ENCODE data around the gene CDSN.
"Not testable (repeated sequence)": the region's sequence is repeated elsewhere in the genome, so short reads cannot be mapped to it uniquely, and the experiment has no call there.

CDSN gene

GRCh38 chr6:31081872-31082271 lies 38.4 kb downstream of the CDSN start:
- Histone ChIP-seq H3K4me3 (ENCODE audit: low read length in 2 of 2) (no peak overlapping the region), H3K4me1 (ENCODE audit: control insufficient read depth, insufficient read depth, low read length) (peaks cover 2% of the 10 kb centered on the region), H3K9me3 (ENCODE audit: control insufficient read depth in 2 of 2, low read length in 2 of 2) (no peaks in the 10 kb centered on the region), H3K9ac (ENCODE audit: low read length in 2 of 2) (no peak overlapping the region), H3K27me3 (ENCODE audit: control insufficient read depth in 1 of 2, insufficient read depth in 2 of 2, low read length in 2 of 2) (no peaks in the 10 kb centered on the region), H3K36me3 (ENCODE audit: control insufficient read depth in 2 of 2, insufficient read depth in 2 of 2, low read length in 2 of 2) (no peaks in the 10 kb centered on the region), H3K27ac (ENCODE audit: low read length) (no peak overlapping the region)

- Histone ChIP-seq H3K4me3 (ENCODE audit: low read length in 2 of 2) (peak overlapping the region in 1 of 2 donors; percentile 52), H3K9ac (ENCODE audit: low read length in 2 of 2) (no peak overlapping the region), H3K4me1 (ENCODE audit: control insufficient read depth, insufficient read depth, low read length) (peaks cover 2% of the 10 kb centered on the region)
Measured at GRCh38 chr6:31079656-31080261, 40.5 kb downstream of the CDSN start.

DNA sequence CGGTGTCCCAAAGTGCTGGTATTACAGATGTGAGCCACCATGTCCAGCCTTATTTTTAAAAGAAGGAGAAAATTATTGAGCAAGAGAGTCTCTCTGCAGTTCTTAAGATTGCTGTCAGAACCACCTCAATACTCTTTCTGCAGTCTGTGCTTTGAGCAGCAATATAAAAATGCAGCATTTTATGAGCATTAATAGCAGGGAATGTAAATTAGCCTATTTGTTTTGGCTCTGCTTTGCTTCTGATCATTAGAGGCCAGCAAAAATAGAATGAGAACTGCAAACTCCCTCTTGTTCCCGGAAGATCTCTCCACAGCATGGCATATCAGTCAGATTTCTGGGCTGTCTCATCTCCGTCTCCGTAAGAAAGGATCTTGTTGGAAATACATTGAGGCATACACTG lies 43.6 kb downstream of the CDSN start:
- Histone ChIP-seq H3K4me3 (ENCODE audit: low read length in 2 of 2) (no peak overlapping the region), H3K27ac (ENCODE audit: low read length) (no peak overlapping the region), H3K9me3 (ENCODE audit: control insufficient read depth in 2 of 2, low read length in 2 of 2) (no peaks in the 10 kb centered on the region), H3K9ac (ENCODE audit: low read length in 2 of 2) (no peak overlapping the region), H3K36me3 (ENCODE audit: control insufficient read depth in 2 of 2, insufficient read depth in 2 of 2, low read length in 2 of 2) (no peaks in the 10 kb centered on the region), H3K27me3 (ENCODE audit: control insufficient read depth in 1 of 2, insufficient read depth in 2 of 2, low read length in 2 of 2) (no peaks in the 10 kb centered on the region), H3K4me1 (ENCODE audit: control insufficient read depth, insufficient read depth, low read length) (peaks cover 12% of the 10 kb centered on the region)

More at GRCh38 chr6:31079656-31080261, 40.5 kb downstream of the CDSN start:
- no peaks in the 10 kb centered on the region for H3K36me3 ChIP-seq (ENCODE audit: control insufficient read depth in 2 of 2, insufficient read depth in 2 of 2, low read length in 2 of 2)
- H3K27me3 ChIP-seq (ENCODE audit: control insufficient read depth in 1 of 2, insufficient read depth in 2 of 2, low read length in 2 of 2) = no peaks in the 10 kb centered on the region
- no peak overlapping the region for H3K27ac ChIP-seq (ENCODE audit: low read length)
- H3K9me3 ChIP-seq (ENCODE audit: control insufficient read depth in 2 of 2, low read length in 2 of 2) = no peaks in the 10 kb centered on the region

GRCh38 chr6:31075528-31075927 lies 44.7 kb downstream of the CDSN start:
- no peak overlapping the region for H3K27ac ChIP-seq (ENCODE audit: low read length)
- H3K9ac ChIP-seq (ENCODE audit: low read length in 2 of 2) = no peak overlapping the region
- no peaks in the 10 kb centered on the region for H3K9me3 ChIP-seq (ENCODE audit: control insufficient read depth in 2 of 2, low read length in 2 of 2)
- no peaks in the 10 kb centered on the region for H3K36me3 ChIP-seq (ENCODE audit: control insufficient read depth in 2 of 2, insufficient read depth in 2 of 2, low read length in 2 of 2)
- H3K4me1 ChIP-seq (ENCODE audit: control insufficient read depth, insufficient read depth, low read length) = peaks cover 12% of the 10 kb centered on the region
- no peaks in the 10 kb centered on the region for H3K27me3 ChIP-seq (ENCODE audit: control insufficient read depth in 1 of 2, insufficient read depth in 2 of 2, low read length in 2 of 2)
- H3K4me3 ChIP-seq (ENCODE audit: low read length in 2 of 2) = no peak overlapping the region

DNA sequence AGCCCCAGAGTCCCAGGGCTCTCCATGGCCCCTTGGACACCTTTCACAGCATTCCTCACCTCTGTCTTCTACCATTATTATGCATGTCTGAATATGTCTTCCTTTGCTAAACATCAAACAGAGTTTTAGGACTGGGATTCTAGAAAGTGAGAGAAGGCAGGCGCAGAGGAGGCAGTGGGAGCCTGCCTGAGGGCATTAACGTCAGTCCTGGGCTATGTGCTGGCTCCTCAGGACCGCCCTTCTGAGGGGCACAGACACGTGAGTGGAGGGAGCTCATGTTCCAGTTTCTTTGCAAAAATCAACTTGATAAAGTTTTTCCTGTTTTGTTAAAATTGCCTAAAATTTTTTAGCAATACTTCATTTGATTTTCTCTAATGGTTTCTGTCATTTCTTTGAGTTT lies 45.8 kb downstream of the CDSN start:
- no peak overlapping the region for H3K4me3 ChIP-seq (ENCODE audit: low read length in 2 of 2)
- no peaks in the 10 kb centered on the region for H3K9me3 ChIP-seq (ENCODE audit: control insufficient read depth in 2 of 2, low read length in 2 of 2)
- H3K4me1 ChIP-seq (ENCODE audit: control insufficient read depth, insufficient read depth, low read length) = peaks cover 13% of the 10 kb centered on the region
- H3K27me3 ChIP-seq (ENCODE audit: control insufficient read depth in 1 of 2, insufficient read depth in 2 of 2, low read length in 2 of 2) = no peaks in the 10 kb centered on the region
- no peak overlapping the region for H3K27ac ChIP-seq (ENCODE audit: low read length)
- H3K9ac ChIP-seq (ENCODE audit: low read length in 2 of 2) = no peak overlapping the region
- no peaks in the 10 kb centered on the region for H3K36me3 ChIP-seq (ENCODE audit: control insufficient read depth in 2 of 2, insufficient read depth in 2 of 2, low read length in 2 of 2)

- Histone ChIP-seq H3K27me3 (ENCODE audit: control insufficient read depth in 1 of 2, insufficient read depth in 2 of 2, low read length in 2 of 2) (no peaks in the 10 kb centered on the region), H3K36me3 (ENCODE audit: control insufficient read depth in 2 of 2, insufficient read depth in 2 of 2, low read length in 2 of 2) (no peaks in the 10 kb centered on the region), H3K4me1 (ENCODE audit: control insufficient read depth, insufficient read depth, low read length) (peaks cover 13% of the 10 kb centered on the region), H3K4me3 (ENCODE audit: low read length in 2 of 2) (no peak overlapping the region), H3K27ac (ENCODE audit: low read length) (no peak overlapping the region), H3K9me3 (ENCODE audit: control insufficient read depth in 2 of 2, low read length in 2 of 2) (no peaks in the 10 kb centered on the region), H3K9ac (ENCODE audit: low read length in 2 of 2) (no peak overlapping the region)
Measured at GRCh38 chr6:31070711-31071197, 49.5 kb downstream of the CDSN start.

DNA sequence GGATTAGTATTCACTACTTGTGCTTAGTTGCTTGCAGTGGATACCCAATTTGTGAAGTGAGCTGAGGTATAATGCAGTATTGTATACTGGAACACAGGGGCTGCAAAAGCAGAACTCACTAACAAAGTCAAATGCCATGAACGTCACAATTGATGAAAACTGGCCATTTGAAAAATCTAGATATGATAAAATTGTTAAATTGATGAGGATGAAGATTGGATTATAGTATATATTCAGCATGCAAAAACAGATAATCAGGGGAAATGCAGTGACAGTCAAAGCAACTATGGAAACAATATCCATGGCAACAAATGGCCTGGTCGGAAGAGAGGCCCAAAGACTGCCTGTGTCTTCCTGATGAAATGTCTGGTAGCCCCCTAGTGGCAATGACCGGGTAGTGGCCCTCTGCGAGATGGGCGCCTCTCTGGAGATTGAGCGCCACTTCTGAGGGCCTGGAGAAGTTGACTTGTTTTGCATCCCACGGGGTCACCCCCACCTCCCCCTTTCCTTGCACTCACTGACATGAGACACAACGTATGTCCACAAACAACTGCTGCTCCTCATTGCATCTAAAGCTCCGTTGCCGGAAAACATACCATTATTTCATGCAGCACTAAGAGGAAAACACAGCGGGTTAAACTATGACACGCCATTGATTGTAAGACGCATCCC lies 51.4 kb downstream of the CDSN start:
- H3K9ac ChIP-seq (ENCODE audit: low read length in 2 of 2) = no peak overlapping the region
- H3K27ac ChIP-seq (ENCODE audit: low read length) = no peak overlapping the region
- no peaks in the 10 kb centered on the region for H3K9me3 ChIP-seq (ENCODE audit: control insufficient read depth in 2 of 2, low read length in 2 of 2)
- peaks cover 0 to 3% of the 10 kb centered on the region in 2 donors for H3K27me3 ChIP-seq (ENCODE audit: control insufficient read depth in 1 of 2, insufficient read depth in 2 of 2, low read length in 2 of 2)
- peaks cover 13% of the 10 kb centered on the region for H3K4me1 ChIP-seq (ENCODE audit: control insufficient read depth, insufficient read depth, low read length)
- no peak overlapping the region for H3K4me3 ChIP-seq (ENCODE audit: low read length in 2 of 2)
- no peaks in the 10 kb centered on the region for H3K36me3 ChIP-seq (ENCODE audit: control insufficient read depth in 2 of 2, insufficient read depth in 2 of 2, low read length in 2 of 2)

DNA sequence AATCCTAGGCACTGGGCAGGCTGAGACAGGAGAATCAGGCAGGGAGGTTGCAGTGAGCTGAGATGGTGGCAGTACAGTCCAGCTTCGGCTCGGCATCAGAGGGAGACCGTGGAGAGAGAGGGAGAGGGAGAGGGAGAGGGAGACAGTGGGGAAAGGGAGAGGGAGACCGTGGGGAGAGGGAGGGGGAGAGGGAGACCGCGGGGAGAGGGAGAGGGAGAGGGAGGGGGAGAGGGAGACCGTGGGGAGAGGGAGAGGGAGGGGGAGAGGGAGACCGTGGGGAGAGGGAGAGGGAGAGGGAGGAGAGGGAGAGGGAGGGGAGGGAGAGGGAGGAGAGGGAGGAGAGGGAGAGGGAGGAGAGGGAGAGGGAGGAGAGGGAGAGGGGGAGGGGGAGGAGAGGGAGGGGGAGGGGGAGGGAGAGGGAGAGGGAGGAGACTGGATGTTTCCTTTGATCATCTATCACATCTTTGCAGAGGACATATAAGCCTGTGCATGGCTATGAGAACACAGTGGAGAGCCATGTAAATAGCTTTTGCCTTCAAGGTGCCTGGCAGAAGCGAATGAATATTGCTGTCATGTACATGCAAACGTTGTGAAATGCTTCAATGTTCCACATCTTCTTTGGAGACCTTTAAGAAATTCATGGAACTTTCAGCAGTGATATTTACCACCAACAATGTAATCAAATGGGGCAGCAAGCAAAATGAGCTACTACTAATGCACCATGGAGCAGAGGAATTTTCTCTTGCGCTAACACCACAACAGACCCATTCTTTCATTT lies 52.2 kb downstream of the CDSN start:
- H3K4me1 ChIP-seq (ENCODE audit: control insufficient read depth, insufficient read depth, low read length); H3K27ac ChIP-seq (ENCODE audit: low read length); H3K36me3 ChIP-seq (ENCODE audit: control insufficient read depth in 2 of 2, insufficient read depth in 2 of 2, low read length in 2 of 2); H3K27me3 ChIP-seq (ENCODE audit: control insufficient read depth in 1 of 2, insufficient read depth in 2 of 2, low read length in 2 of 2); H3K9ac ChIP-seq (ENCODE audit: low read length in 2 of 2); H3K4me3 ChIP-seq (ENCODE audit: low read length in 2 of 2); H3K9me3 ChIP-seq (ENCODE audit: control insufficient read depth in 2 of 2, low read length in 2 of 2): not testable (repeated sequence)

GRCh38 chr6:31067028-31067427 lies 53.2 kb downstream of the CDSN start:
- H3K9me3 ChIP-seq (ENCODE audit: control insufficient read depth in 2 of 2, low read length in 2 of 2); H3K4me1 ChIP-seq (ENCODE audit: control insufficient read depth, insufficient read depth, low read length); H3K4me3 ChIP-seq (ENCODE audit: low read length in 2 of 2); H3K9ac ChIP-seq (ENCODE audit: low read length in 2 of 2); H3K27ac ChIP-seq (ENCODE audit: low read length); H3K36me3 ChIP-seq (ENCODE audit: control insufficient read depth in 2 of 2, insufficient read depth in 2 of 2, low read length in 2 of 2); H3K27me3 ChIP-seq (ENCODE audit: control insufficient read depth in 1 of 2, insufficient read depth in 2 of 2, low read length in 2 of 2): not testable (repeated sequence)

- Histone ChIP-seq H3K27ac (ENCODE audit: low read length) (no peak overlapping the region), H3K9ac (ENCODE audit: low read length in 2 of 2) (no peak overlapping the region), H3K9me3 (ENCODE audit: control insufficient read depth in 2 of 2, low read length in 2 of 2) (no peaks in the 10 kb centered on the region), H3K36me3 (ENCODE audit: control insufficient read depth in 2 of 2, insufficient read depth in 2 of 2, low read length in 2 of 2) (no peaks in the 10 kb centered on the region), H3K4me1 (ENCODE audit: control insufficient read depth, insufficient read depth, low read length) (peaks cover 3% of the 10 kb centered on the region), H3K4me3 (ENCODE audit: low read length in 2 of 2) (no peak overlapping the region), H3K27me3 (ENCODE audit: control insufficient read depth in 1 of 2, insufficient read depth in 2 of 2, low read length in 2 of 2) (peaks cover 3% of the 10 kb centered on the region in 2 donors)
Measured at GRCh38 chr6:31065556-31065955, 54.7 kb downstream of the CDSN start.

All from stomach smooth muscle (tissue), 2 donors.